ENCODE measurements around the gene C14orf132. TPM values are rescaled to one million over a fixed set of nuclear protein-coding genes. Genes with fewer than 3 reads are reported as not detected.

Gene C14orf132
- total RNA-seq, 4 donors from 2014 or later, result 2.4 to 9.5 (median 4.3) TPM

DNA sequence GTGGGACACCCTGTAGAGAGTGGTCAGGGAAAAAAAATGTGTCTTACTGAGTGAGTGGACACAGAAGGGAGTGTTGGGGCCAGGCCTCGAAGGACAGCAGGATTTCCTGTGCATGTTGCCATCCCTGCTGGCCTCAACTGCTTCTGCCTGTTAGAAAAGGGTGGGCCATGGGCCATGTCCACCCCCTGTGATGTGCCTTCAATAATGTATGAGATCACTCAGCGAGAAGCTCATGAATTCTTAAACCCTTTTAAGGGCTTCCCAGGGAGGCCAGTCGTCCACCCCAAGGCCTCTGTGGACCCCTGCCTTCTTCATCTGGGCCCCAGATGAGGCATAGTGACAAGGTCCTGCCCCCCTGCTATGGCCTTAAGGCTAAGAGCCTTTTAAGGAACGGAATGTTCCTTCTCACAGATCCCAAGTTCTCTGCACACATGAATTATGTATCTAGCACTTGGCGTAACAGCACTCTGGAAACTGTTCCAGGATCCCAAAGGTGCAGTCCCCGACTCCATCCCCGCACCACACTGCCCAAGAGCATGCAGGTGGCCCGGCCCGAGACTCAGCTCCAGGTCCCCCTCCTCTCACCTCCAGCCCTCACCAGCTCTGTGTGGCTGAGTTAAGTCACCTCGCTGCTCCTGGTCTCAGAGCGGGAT is 8.9 kb upstream of the C14orf132 start:
- TF ChIP-seq, protein P1, sequence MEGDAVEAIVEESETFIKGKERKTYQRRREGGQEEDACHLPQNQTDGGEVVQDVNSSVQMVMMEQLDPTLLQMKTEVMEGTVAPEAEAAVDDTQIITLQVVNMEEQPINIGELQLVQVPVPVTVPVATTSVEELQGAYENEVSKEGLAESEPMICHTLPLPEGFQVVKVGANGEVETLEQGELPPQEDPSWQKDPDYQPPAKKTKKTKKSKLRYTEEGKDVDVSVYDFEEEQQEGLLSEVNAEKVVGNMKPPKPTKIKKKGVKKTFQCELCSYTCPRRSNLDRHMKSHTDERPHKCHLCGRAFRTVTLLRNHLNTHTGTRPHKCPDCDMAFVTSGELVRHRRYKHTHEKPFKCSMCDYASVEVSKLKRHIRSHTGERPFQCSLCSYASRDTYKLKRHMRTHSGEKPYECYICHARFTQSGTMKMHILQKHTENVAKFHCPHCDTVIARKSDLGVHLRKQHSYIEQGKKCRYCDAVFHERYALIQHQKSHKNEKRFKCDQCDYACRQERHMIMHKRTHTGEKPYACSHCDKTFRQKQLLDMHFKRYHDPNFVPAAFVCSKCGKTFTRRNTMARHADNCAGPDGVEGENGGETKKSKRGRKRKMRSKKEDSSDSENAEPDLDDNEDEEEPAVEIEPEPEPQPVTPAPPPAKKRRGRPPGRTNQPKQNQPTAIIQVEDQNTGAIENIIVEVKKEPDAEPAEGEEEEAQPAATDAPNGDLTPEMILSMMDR (IDR thresholded peaks at IDR 0.05; ENCODE audit: low read depth), result no peak

DNA sequence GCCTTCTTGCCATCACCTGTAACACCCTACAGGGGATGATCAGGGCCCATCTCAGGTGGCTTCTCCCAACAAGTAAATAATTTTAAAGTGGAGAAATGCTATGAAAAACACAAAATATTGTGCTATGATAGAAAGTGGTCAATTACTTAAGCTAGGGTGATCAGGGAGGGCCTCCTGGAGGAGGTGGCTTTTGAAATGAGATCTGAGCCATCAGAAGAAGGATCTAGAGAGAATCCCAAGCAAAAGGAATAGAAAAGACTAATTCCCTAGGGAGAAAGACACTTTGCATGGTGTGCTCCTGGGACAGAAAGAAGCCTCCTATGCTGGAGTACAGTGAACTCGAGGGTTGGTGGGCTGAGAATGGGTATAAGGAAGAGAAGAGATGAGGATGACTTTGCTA is 7.5 kb upstream of the C14orf132 start:
- TF ChIP-seq, protein P1 (IDR thresholded peaks at IDR 0.05; ENCODE audit: low read depth), result no peak

DNA sequence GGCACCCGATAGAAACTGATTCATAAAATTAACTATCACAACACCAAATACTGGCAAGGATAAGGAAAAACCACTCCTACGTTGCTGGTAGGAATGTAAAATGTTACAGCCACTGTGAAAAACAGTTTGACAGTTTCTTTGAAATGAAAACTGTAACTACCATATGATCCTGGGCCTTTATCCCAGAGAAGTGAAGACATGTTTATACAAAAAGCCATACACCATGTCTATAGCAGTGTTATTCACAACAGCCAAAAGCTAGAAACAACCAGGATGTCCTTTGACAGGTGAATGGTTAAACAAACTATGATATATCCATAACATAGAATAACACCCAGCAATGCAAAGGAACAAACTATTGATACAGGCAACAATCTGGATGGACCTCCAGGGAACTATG is 3.7 kb upstream of the C14orf132 start:
- TF ChIP-seq, protein P1 (IDR thresholded peaks at IDR 0.05; ENCODE audit: low read depth), result no peak

DNA sequence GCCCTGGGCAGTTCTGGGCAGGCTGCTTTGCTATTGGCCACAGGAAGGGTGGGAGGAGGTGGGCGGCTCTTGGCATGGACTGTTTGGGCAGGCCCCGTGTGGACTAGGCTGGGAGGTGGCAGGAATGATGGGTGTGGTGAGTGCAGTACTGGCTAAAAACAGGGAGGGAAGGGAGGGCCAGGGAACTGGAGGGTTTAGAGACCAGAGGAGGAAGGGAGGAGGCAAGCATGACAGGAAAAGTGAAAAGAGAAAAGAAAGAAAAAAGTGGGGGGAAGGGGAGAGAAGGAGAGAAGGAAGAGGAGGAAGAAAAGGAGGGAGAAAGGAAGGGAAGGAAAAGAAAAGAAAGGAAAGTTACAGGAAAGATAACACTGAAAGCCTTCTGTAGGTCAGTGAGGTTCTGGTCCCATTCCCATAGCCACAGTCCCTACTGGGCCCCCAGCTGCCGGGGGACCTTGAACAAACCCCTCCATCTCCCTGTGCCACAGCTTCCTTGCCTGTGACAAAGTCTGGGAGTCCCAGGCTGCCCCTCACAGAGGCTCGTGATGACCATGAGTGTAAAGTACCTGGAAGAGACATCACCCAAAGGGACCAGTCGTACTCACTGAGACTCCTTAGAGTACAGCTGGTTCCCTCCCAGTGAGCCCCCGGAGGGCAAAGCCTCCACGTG is 1.1 kb upstream of the C14orf132 start:
- TF ChIP-seq, protein P1 (IDR thresholded peaks at IDR 0.05; ENCODE audit: low read depth), result no peak

DNA sequence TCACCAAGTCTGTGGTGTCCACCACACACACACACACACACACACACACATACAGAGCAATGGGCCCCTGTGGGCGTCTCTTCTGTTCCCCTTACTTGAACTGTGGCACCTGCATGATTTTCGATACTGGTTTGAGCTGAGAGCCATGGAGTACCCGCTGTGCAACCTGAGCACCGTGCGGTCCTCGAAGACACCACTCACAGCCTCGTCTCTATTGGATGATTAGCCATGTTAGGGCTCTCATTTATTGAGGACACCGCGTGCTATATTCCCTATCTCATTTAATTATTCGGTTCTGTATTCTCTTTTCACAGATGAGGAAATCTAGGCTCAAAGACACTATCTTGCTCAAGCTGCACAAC is 623 bp upstream of the C14orf132 start:
- TF ChIP-seq, protein P1 (IDR thresholded peaks at IDR 0.05; ENCODE audit: low read depth), result no peak

DNA sequence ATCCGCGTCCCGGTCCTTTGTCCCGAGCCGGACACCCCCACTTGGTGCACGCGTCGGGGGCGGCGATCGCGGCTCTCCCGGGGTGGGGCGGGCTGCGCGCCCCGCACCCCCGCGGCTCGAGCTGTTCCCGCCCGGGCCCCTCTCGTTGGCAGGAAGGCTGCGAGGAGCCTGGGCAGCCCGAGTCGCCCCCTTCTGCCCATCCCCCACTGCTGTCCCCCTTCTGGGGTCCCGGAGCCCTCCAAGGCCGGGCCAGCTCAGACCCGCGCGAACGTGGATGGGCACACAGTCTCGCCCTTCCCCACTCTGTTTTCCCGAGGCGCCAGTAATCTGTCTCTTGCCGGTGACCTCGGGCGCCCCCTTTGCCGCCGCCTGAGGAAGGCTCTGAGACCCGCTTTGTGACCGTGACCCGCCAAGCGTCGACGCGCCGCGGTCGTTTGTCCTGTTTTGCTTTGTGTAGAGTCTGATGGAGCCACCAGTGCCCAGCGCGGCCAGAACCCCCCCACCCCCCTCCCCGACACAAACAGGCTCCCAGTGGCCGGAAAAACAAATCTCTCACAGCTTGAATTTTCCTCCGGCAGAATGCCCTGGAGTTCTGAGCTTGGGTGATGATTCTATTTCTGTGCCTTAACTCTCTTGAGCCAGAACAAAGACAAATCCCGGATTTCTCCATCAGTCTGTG is 610 bp downstream of the C14orf132 start:
- TF ChIP-seq, protein P1 (IDR thresholded peaks at IDR 0.05; ENCODE audit: low read depth), result no peak

DNA sequence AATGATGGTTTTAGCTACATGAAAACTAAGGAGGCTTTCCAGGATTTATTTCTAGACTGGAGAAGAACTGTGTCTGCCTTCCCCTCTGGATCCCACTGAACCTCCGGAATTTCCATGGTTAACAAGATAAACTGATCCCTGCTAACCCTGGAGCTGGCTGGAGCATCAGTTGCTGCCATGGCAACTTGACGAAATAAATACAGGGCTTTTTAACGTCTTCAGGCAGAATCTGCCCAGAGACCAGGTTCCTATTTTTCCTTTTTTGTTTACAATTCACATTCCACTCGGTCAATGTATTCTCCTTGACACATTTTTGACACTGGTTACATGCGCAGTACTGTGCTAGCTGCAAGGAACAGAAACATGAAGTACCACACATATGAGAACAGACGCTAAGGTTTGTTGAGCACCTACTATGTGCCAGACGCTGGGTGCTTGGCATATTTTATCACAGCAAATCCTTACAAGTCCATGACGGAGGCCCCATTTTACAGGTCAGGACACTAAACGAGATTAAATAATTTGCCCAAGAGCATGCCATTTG is 1.7 kb downstream of the C14orf132 start:
- TF ChIP-seq, protein P1 (IDR thresholded peaks at IDR 0.05; ENCODE audit: low read depth), result no peak

Measured in subcutaneous adipose tissue (tissue), 4 donors.